Calu3 (cell line): Measurements from ENCODE around the gene MINPP1. TPM values are rescaled to one million over a fixed set of nuclear protein-coding genes. Genes with fewer than 3 reads are reported as not detected.

ENCODE experiments used
- BruUV-seq: library from RNA; stranded (reverse); fragments of 400-500 nt; replicated peaks from 2 replicates; lab custom pipeline; 2021; lab: Mats Ljungman, UMichigan
- CTCF ChIA-PET: fragments of 300-600 bp; sonication (Branson Sonifier 250); formaldehyde crosslinking; loops from one replicate; lab custom pipeline; 2022; ENCODE audit warnings: antibody characterized with exemption; lab: Charles Lee
- DNase-seq: peaks from one replicate; pipeline ENCODE4 v3.0.0; 2022
- H3K27ac Mint-ChIP-seq: one replicate; pipeline ENCODE4 v1.8.0; 2022; ENCODE audit warnings: mixed read lengths; ENCODE audit not compliant: unreplicated experiment
- H3K27me3 Mint-ChIP-seq: one replicate; pipeline ENCODE4 v1.8.0; 2022; ENCODE audit warnings: mixed read lengths; ENCODE audit not compliant: unreplicated experiment
- H3K36me3 Mint-ChIP-seq: one replicate; pipeline ENCODE4 v1.8.0; 2022; ENCODE audit warnings: mild to moderate bottlenecking, moderate library complexity, mixed read lengths; ENCODE audit not compliant: insufficient read depth, unreplicated experiment
- H3K4me1 Mint-ChIP-seq: one replicate; pipeline ENCODE4 v1.8.0; 2022; ENCODE audit warnings: mild to moderate bottlenecking, low read depth, mixed read lengths; ENCODE audit not compliant: unreplicated experiment
- H3K4me3 Mint-ChIP-seq: one replicate; pipeline ENCODE4 v1.8.0; 2022; ENCODE audit warnings: mild to moderate bottlenecking, low read depth, moderate library complexity, mixed read lengths; ENCODE audit not compliant: unreplicated experiment
- H3K9me3 Mint-ChIP-seq: one replicate; pipeline ENCODE4 v1.8.0; 2022; ENCODE audit warnings: low read depth, mixed read lengths; ENCODE audit not compliant: unreplicated experiment
- intact Hi-C: fragments of 100-400 bp; cut with micrococcal nuclease; formaldehyde crosslinking; loops from one replicate; pipeline ENCODE4 v1.10.0; 2022; ENCODE audit not compliant: unreplicated experiment
- total RNA-seq: library from RNA; stranded (reverse); gene quantifications from 2 replicates; pipeline ENCODE4 v1.2.3, GENCODE V29; 2022
- TF ChIP-seq, protein P1 (sequence below): fragments of 200-600 bp; IDR thresholded peaks from one replicate; pipeline ENCODE4 v1.8.0; 2022; ENCODE audit warnings: antibody characterized with exemption; ENCODE audit not compliant: unreplicated experiment

The MINPP1 gene
- total RNA-seq, 1 experiment from 2014 or later: 12.6 TPM

GRCh38 chr10:87594181-87594580 lies 89.5 kb downstream of the MINPP1 start:
- Mint-ChIP-seq H3K9me3 (no peaks in the 10 kb centered on the region), H3K4me1 (peaks cover 27% of the 10 kb centered on the region), H3K27ac (no peak overlapping the region), H3K36me3 (no peaks in the 10 kb centered on the region), H3K4me3 (no peak overlapping the region), H3K27me3 (no peaks in the 10 kb centered on the region)
- TF ChIP-seq, protein P1, sequence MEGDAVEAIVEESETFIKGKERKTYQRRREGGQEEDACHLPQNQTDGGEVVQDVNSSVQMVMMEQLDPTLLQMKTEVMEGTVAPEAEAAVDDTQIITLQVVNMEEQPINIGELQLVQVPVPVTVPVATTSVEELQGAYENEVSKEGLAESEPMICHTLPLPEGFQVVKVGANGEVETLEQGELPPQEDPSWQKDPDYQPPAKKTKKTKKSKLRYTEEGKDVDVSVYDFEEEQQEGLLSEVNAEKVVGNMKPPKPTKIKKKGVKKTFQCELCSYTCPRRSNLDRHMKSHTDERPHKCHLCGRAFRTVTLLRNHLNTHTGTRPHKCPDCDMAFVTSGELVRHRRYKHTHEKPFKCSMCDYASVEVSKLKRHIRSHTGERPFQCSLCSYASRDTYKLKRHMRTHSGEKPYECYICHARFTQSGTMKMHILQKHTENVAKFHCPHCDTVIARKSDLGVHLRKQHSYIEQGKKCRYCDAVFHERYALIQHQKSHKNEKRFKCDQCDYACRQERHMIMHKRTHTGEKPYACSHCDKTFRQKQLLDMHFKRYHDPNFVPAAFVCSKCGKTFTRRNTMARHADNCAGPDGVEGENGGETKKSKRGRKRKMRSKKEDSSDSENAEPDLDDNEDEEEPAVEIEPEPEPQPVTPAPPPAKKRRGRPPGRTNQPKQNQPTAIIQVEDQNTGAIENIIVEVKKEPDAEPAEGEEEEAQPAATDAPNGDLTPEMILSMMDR: no peak
- intact Hi-C loops: no loop called here
- DNase-seq: no peak
- CTCF ChIA-PET: no interaction called here
- BruUV-seq: no TSS peak

DNA sequence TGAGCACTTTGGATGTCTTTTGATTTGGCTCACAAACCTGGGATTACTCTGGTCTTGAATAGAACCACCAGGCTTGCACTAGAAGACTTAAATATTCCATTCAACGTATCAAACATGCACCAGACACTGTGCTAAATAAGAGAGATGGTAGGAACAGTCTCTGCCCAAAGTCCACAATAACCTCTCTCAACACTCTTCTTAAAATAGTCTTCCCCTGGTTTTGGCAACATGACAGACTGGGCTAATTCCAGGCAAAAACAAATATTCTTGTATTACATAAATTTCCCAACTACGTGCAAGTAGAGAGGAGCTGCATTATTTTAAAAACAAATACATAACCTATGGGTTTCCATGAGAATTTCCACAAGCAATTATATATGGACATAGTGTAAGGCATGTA lies 90.2 kb downstream of the MINPP1 start:
- Mint-ChIP-seq H3K4me1 (peaks cover 20% of the 10 kb centered on the region), H3K9me3 (no peaks in the 10 kb centered on the region), H3K27me3 (no peaks in the 10 kb centered on the region), H3K4me3 (no peak overlapping the region), H3K27ac (no peak overlapping the region), H3K36me3 (no peaks in the 10 kb centered on the region)
- TF ChIP-seq, protein P1: no peak
- no TSS peak for BruUV-seq
- no peak for DNase-seq
- intact Hi-C loops: no loop called here
- CTCF ChIA-PET: no interaction called here

DNA sequence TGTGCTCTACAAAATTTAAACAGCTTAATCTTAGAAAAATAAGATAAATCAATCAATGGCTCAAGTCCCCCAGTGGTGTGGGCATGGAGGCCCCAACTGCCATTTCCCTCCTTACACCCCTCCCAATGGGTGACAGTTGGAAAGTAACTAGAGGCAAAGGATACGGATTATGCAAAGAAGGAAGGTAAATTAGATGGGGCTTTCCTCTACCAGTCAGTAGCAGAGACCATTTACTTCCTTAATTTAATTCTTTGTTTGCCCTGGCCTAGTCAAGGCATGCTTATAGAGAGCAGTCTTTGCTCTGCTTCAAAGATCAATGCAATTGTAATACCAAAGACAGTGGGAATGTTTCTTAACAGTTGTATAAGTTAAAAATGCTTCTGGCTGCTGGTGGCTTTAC lies 91.7 kb downstream of the MINPP1 start:
- CTCF ChIA-PET: no interaction called here
- no TSS peak for BruUV-seq
- no peak overlapping the region for H3K27ac Mint-ChIP-seq
- TF ChIP-seq, protein P1: no peak
- peaks cover 11% of the 10 kb centered on the region for H3K4me1 Mint-ChIP-seq
- intact Hi-C loops: no loop called here
- H3K9me3 Mint-ChIP-seq: no peaks in the 10 kb centered on the region
- no peaks in the 10 kb centered on the region for H3K36me3 Mint-ChIP-seq
- no peak overlapping the region for H3K4me3 Mint-ChIP-seq
- no peak for DNase-seq
- H3K27me3 Mint-ChIP-seq: no peaks in the 10 kb centered on the region

DNA sequence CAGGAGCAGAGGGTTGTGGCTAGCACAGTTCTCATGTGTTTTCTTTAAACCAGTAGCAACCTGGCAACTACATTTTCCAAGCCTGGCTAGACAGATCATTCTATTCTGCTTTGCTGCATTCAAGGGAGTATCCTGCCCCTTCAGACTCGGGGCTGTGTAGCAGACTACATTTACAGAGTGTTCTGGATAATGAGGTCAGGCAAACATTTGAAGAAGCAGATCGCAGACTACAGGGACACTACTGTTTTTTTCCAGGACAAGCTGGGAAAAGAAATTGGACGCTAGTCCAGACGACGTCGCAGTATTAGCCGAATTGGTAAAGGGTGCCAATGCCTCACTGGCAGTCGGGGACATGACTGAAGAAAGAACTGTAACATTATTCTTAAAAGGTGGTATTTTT lies 94.0 kb downstream of the MINPP1 start:
- intact Hi-C loops: no loop called here
- BruUV-seq: no TSS peak

More for the DNA sequence above, 94.0 kb downstream of the MINPP1 start:
- H3K27ac Mint-ChIP-seq: no peak overlapping the region
- H3K36me3 Mint-ChIP-seq: no peaks in the 10 kb centered on the region
- no peak overlapping the region for H3K4me3 Mint-ChIP-seq
- CTCF ChIA-PET: no interaction called here
- TF ChIP-seq, protein P1: no peak
- no peak for DNase-seq
- H3K27me3 Mint-ChIP-seq: no peaks in the 10 kb centered on the region
- H3K4me1 Mint-ChIP-seq: peaks cover 6% of the 10 kb centered on the region
- H3K9me3 Mint-ChIP-seq: peaks cover 2% of the 10 kb centered on the region
